Endodermal cell (in vitro differentiated cells): ENCODE measurements around the gene AQP1. TPM values are rescaled to one million over a fixed set of nuclear protein-coding genes. Genes with fewer than 3 reads are reported as not detected.
A peak's percentile ranks its signal among the peaks of the same experiment; 100 is the strongest.

Experiments
- DNase-seq: peaks from one replicate; pipeline ENCODE4 v3.0.0-alpha.2; 2017
- H3K27ac ChIP-seq: 2 replicates; pipeline ENCODE4 v1.5.1; 2013; ENCODE audit warnings: mild to moderate bottlenecking, low read depth, low read length, moderate library complexity
- H3K27me3 ChIP-seq: 2 replicates; pipeline ENCODE4 v1.6.1; 2013; ENCODE audit warnings: mild to moderate bottlenecking, low read length, moderate library complexity; ENCODE audit not compliant: insufficient read depth, control insufficient read depth, poor library complexity, severe bottlenecking
- H3K36me3 ChIP-seq: 2 replicates; pipeline ENCODE4 v1.7.0; 2013; ENCODE audit warnings: mild to moderate bottlenecking, low read length, moderate library complexity; ENCODE audit not compliant: control insufficient read depth, insufficient read depth
- H3K4me1 ChIP-seq: one replicate; pipeline ENCODE4 v1.7.0; 2013; ENCODE audit warnings: low read length; ENCODE audit not compliant: control insufficient read depth, insufficient read depth
- H3K4me3 ChIP-seq: 2 replicates; pipeline ENCODE4 v1.5.1; 2013; ENCODE audit warnings: mild to moderate bottlenecking, low read length, moderate library complexity
- H3K9ac ChIP-seq: 2 replicates; pipeline ENCODE4 v1.6.1; 2013; ENCODE audit warnings: mild to moderate bottlenecking, low read length, moderate library complexity; ENCODE audit not compliant: poor library complexity, severe bottlenecking; ENCODE audit errors: extremely low read depth
- H3K9me3 ChIP-seq: 2 replicates; pipeline ENCODE4 v1.6.1; 2013; ENCODE audit warnings: mild to moderate bottlenecking, low read length, moderate library complexity; ENCODE audit not compliant: control insufficient read depth
- H3K27ac Mint-ChIP-seq: 2 replicates; pipeline ENCODE4 v1.8.0; 2020; ENCODE audit warnings: mixed read lengths
- H3K27me3 Mint-ChIP-seq: 2 replicates; pipeline ENCODE4 v1.8.0; 2021; ENCODE audit warnings: mild to moderate bottlenecking, mixed read lengths; ENCODE audit not compliant: insufficient read depth
- H3K36me3 Mint-ChIP-seq: 2 replicates; pipeline ENCODE4 v1.8.0; 2020; ENCODE audit warnings: low read depth, mixed read lengths
- H3K4me1 Mint-ChIP-seq: 2 replicates; pipeline ENCODE4 v1.8.0; 2020; ENCODE audit warnings: mixed read lengths
- H3K4me3 Mint-ChIP-seq: 2 replicates; pipeline ENCODE4 v1.8.0; 2020; ENCODE audit warnings: mild to moderate bottlenecking, moderate library complexity, mixed read lengths
- H3K9me3 Mint-ChIP-seq: 2 replicates; pipeline ENCODE4 v1.8.0; 2020; ENCODE audit warnings: mild to moderate bottlenecking, mixed read lengths
- CTCF ChIP-seq: fragments of 200-600 bp; sonication (generic); conservative IDR thresholded peaks from 2 replicates; pipeline ENCODE4 v1.5.0; 2021; ENCODE audit warnings: antibody characterized with exemption, mild to moderate bottlenecking
- WGBS, 2 experiments: methylation state at CpG; one replicate each; pipeline versions ENCODE4 v1.1.5 to v1.1.7; 2013; ENCODE audit warnings: missing lambda C conversion rate in 2 of 2, mixed read lengths in 1 of 2; ENCODE audit not compliant: insufficient coverage in 1 of 2, insufficient read length in 1 of 2; 5-methylcytosine and 5-hydroxymethylcytosine counted together
- total RNA-seq, 2 donors: library from RNA; stranded (reverse); fragmentation: NEBNext Ultra II Directional in 1 of 2; extraction: Animal tissue kit (Norgen Biotek cat#: 25700) in 1 of 2; gene quantifications; 2 replicates in 1 of 2; 3 replicates in 1 of 2; pipeline ENCODE4 v1.2.1, GENCODE V29; 2021

The AQP1 gene
- total RNA-seq, 2 donors from 2014 or later: 0.26 to 0.91 TPM

GRCh38 chr7:30886608-30887011, 25.0 kb upstream of the AQP1 start:
- H3K36me3 ChIP-seq: no peaks in the 10 kb centered on the region
- H3K27ac Mint-ChIP-seq: no peak overlapping the region
- no peak for DNase-seq
- no peak for TF ChIP-seq CTCF
- H3K27me3 ChIP-seq: no peaks in the 10 kb centered on the region
- H3K4me3 Mint-ChIP-seq: no peak overlapping the region
- 90 to 93% methylated on average over 7 of the region's 7 CpGs for whole genome bisulfite sequencing, 2 experiments
- no peak overlapping the region for H3K9ac ChIP-seq
- no peak overlapping the region for H3K4me3 ChIP-seq
- H3K9me3 Mint-ChIP-seq: no peaks in the 10 kb centered on the region
- no peaks in the 10 kb centered on the region for H3K36me3 Mint-ChIP-seq
- peaks cover 1% of the 10 kb centered on the region for H3K27me3 Mint-ChIP-seq
- no peaks in the 10 kb centered on the region for H3K9me3 ChIP-seq
- H3K4me1 Mint-ChIP-seq: peaks cover 5% of the 10 kb centered on the region
- no peaks in the 10 kb centered on the region for H3K4me1 ChIP-seq
- no peak overlapping the region for H3K27ac ChIP-seq

GRCh38 chr7:30887464-30887872, 24.2 kb upstream of the AQP1 start:
- H3K4me3 Mint-ChIP-seq: no peak overlapping the region
- H3K4me3 ChIP-seq: no peak overlapping the region
- H3K9me3 Mint-ChIP-seq: no peaks in the 10 kb centered on the region
- H3K27me3 Mint-ChIP-seq: peaks cover 1% of the 10 kb centered on the region
- peak overlapping the region; percentile 3 for H3K27ac ChIP-seq
- no peak for DNase-seq
- no peaks in the 10 kb centered on the region for H3K36me3 Mint-ChIP-seq
- no peaks in the 10 kb centered on the region for H3K27me3 ChIP-seq
- H3K4me1 Mint-ChIP-seq: peaks cover 4% of the 10 kb centered on the region
- H3K27ac Mint-ChIP-seq: no peak overlapping the region
- H3K36me3 ChIP-seq: no peaks in the 10 kb centered on the region
- H3K4me1 ChIP-seq: no peaks in the 10 kb centered on the region
- H3K9me3 ChIP-seq: no peaks in the 10 kb centered on the region
- 64 to 73% methylated on average over 9 to 10 of the region's 10 CpGs for WGBS, 2 experiments
- H3K9ac ChIP-seq: no peak overlapping the region
- no peak for TF ChIP-seq CTCF

- Histone ChIP-seq H3K4me1 (no peaks in the 10 kb centered on the region), H3K27me3 (no peaks in the 10 kb centered on the region), H3K4me3 (no peak overlapping the region), H3K9me3 (no peaks in the 10 kb centered on the region), H3K36me3 (no peaks in the 10 kb centered on the region), H3K27ac (peak overlapping the region; percentile 41), H3K9ac (no peak overlapping the region)
- peak; percentile 10 for TF ChIP-seq CTCF
- 72% methylated on average over 3 of the region's 3 CpGs; no CpG with 5 or more reads in 1 of the 2 experiments for WGBS, 2 experiments
- Mint-ChIP-seq H3K36me3 (no peaks in the 10 kb centered on the region), H3K27me3 (peaks cover 1% of the 10 kb centered on the region), H3K4me1 (peaks cover 4% of the 10 kb centered on the region), H3K27ac (no peak overlapping the region), H3K4me3 (no peak overlapping the region), H3K9me3 (no peaks in the 10 kb centered on the region)
- DNase-seq: no peak
Observed at GRCh38 chr7:30888747-30889146, 22.9 kb upstream of the AQP1 start.
